HG03571 (cell line): ENCODE measurements around the gene RAMP3.

Source experiments
- ATAC-seq: cut with Tn5 transposase; IDR thresholded peaks from one replicate; pipeline ENCODE4 v1.9.1; 2021; ENCODE audit not compliant: unreplicated experiment

RAMP3 gene

DNA sequence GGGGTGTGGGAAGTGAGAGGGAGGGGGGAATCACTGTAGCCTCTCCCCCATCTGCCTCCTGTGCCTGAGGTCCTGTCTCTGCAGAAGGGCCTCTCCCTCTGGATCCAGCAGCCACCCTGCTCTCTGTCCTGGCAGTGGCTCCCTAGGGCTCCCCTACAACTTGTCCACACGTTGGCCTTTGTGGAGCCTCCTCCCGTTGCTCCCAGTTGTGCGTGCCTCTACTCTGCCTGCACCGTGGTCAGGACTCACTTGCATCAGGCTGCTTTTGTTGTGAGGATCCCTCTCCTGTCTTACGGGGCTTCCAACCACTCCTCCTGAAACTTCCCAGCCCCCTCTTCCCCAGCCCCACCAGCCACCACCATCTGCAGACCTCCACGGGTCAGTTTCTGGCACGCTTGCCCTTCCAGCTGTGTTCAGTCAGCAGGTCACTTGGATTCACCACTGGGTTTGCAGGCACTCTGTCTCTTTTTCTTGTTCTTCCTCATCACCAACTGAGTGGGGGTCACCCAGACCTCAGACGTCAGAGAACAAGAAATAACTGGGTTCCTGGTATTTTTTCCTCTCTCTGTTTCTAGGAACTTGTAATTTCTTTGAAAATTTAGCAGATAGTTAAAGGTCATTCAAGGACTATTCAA is 62.3 kb downstream of the RAMP3 start:
- no peak for ATAC-seq

DNA sequence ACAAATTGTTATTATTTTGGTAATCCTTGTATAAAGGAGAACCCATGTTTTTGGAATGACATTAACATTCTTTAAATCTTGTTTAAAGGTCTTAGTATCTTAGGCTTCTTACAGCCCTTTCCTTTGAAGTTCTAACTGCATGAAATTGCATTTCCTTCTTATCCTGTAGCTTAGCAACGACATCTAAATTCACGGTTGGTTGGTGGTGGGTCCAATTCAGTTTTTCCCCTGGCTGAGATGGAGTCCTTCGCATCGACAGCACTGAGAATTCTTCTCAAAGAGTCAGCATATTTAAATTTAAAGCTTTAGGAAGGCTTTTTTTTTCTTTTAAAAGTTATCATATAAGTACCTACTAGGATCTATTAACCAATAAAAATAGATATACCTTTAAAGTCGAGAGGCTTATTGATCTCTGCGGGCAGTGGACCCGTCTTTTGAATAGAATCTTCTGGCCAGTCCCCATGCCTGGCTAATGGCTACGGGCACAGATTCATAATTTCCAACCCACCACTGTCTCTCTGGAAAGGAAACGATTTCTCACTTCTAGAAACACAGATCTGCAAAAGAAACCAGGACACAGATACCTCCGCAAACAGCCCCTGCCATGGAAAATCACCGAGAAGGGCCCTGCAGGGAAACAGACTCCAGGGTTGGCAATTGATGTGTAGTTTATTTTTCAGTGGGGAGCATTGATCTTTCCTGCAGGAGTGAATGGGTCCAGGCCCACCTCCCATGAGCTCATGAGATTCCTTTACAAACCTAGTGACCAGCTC is 63.4 kb downstream of the RAMP3 start:
- ATAC-seq: no peak

GRCh38 chr7:45221896-45222604 is 64.5 kb downstream of the RAMP3 start:
- ATAC-seq: no peak

- ATAC-seq: no peak
Measured at GRCh38 chr7:45223078-45223477, 65.5 kb downstream of the RAMP3 start.

DNA sequence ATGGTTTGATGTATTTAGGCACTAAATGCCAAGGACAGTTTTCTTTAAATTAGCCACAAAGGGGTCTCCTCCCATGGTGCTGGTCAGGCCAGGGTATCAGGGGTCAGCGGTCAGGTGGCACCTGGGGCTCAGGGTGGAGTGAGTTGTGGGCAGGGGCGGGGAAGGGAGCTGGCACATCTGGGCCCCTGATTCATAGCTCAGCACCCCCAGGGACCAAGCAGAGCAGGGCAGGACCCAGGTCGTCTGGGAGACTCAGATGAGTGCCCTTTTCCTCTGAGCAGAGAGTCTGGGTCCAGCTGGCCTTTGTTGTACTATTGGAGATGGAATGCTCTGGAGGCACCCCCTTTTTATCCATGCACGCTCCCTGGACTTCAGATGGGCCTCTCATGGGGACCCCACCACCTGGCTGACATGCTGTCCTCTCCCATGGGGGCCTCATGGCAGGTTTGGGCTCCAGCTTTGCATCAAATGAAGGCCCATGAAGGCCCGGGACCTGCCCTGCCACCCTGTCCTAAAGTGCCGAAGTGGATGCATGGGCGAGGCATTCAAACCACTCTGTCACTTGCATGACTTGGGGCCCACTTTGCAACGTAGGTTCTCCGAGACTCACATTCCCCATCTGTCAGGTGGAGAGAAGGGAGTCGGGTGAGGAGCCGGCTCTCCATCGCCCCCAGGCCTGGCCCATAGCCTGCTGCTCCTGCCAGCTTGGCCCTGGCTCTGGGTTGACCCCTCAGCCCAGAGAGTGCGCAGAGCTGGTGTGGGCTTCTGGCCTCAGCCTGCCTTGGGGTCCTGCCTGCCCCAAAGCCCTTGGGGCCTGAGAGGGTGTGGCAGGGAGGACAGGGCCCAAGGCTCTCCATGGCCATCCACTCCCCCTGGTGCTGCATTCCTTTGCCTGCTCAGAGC is 66.4 kb downstream of the RAMP3 start:
- no peak for ATAC-seq

GRCh38 chr7:45224832-45225231 is 67.2 kb downstream of the RAMP3 start:
- ATAC-seq: no peak

DNA sequence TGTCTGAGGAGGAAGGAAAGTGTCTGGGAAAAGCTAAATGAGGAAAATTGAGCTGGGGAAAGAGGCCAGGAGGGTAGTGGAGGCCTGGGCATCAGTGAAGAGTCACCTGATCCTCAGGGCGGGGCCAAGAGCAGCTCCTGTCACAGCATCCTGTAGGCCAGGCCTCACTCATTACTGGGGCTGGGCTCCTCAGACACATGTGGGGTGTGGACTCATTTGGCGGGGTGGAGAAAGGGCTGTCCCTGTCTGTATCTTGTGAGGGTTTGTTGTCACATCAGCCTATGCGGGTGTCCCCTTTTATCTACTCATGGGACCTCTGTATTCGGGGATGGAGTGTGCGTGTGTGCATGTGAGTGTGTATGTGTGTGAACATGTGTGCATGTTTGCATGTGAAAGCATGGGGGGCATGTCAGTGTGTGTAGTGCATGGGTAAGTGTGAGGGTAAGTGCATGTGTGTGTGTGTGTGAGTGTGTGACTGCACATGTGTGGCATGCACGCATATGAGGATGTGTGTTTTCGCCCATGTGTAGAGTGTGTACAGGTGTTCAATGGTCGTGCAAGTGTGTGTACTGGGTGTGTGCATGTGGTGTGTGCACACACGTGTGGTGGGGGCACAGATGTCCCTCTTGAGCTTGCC is 67.8 kb downstream of the RAMP3 start:
- ATAC-seq: no peak

GRCh38 chr7:45225948-45226335 is 68.4 kb downstream of the RAMP3 start:
- no peak for ATAC-seq

DNA sequence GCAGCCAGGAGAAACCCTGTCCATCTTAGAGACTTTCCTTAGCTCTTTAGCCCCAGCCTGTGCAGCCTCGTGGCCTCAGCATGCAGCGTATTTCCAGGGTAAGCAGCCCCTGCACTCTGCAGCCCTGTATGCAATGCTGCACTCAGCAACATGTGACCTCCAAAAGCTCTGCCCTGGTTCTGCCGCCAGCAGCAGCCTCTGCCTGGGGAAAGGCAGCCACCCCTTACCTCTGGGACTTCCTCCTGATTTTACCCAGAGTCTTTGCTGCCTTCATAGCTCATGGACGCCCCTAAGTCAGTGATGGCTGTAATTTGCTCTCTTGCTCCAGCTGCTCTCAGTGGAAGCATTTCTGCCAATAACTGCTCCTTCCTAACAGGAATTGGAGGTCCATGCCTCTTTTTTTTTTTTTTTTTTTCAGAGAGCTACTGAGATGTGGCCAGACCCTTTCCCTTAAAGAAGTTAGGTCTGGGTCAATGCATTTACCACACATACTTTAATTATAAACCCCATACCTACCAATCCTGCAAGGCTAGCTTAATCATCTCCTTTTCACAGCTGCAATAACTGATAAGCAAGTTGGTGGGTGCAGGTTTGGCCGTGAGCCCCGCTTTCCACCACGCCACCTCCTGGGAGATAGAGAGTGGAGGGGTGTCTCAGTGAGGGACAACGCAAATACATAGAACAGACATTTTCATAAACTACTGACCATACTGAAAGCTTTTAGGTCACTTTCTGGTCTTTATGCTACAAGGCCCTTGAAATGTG is 71.7 kb downstream of the RAMP3 start:
- ATAC-seq: no peak

DNA sequence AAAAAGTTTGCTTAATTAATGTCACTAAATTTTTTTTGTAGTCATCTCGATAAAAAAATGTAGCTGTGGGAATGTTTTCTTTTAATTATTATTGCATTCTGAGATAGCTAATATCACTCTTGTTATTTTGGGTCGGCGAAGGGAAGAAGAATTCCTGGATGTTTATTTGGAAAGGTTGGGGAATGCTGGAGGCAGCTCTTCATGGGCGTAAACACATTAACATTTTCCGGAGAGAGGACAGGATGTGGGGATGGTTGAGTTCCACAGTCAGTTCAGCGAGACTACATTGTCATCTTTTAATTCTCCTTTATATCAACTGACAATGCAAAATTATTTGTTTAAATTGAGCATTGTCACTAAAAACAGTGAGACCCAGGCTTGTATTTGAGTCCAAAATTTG is 72.5 kb downstream of the RAMP3 start:
- ATAC-seq: no peak

- ATAC-seq: no peak
Measured at GRCh38 chr7:45230611-45231165, 73.1 kb downstream of the RAMP3 start.

DNA sequence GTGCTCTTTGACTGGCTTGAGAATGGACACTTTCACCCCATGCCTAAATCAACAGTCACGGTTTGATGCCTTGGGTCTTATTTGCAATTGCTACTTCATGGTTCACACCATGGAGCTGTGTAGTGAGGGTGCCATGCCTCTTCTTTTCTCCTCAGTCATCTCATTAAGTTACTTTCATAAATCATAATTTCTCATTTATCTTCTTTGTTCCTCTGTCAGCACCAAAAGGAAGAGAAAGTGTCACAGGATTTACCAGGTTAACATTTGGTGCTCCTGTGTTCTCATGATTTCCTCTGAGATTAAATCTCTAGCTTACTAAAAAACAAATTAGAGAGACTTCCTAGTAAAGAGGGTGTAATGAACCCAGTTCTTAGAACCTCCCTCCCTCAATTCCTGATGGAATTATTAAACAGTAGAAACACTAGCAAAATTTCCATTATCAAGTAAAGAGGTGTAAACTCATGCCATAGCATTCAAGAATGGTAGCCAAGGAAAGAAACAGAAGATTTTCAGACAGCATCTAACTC is 75.7 kb downstream of the RAMP3 start:
- ATAC-seq: no peak
